GM18502 (cell line): ENCODE data around the gene CDH12.

Experiments used
- ATAC-seq: cut with Tn5 transposase; IDR thresholded peaks from one replicate; pipeline ENCODE4 v1.9.1; 2021; ENCODE audit warnings: mild to moderate bottlenecking; ENCODE audit not compliant: unreplicated experiment, poor library complexity

CDH12 gene

GRCh38 chr5:21882074-21882745, 970.9 kb downstream of the CDH12 start:
- ATAC-seq, result no peak

- no peak for ATAC-seq
Measured at GRCh38 chr5:21880164-21880563, 973.0 kb downstream of the CDH12 start.

GRCh38 chr5:21862986-21863385, 990.2 kb downstream of the CDH12 start:
- ATAC-seq, result no peak

- no peak for ATAC-seq
Measured at GRCh38 chr5:21858441-21858840, 994.7 kb downstream of the CDH12 start.

- no peak for ATAC-seq
Measured at GRCh38 chr5:21856987-21857386, 996.2 kb downstream of the CDH12 start.

GRCh38 chr5:21847300-21847699, 1005.8 kb downstream of the CDH12 start:
- no peak for ATAC-seq

- ATAC-seq, result no peak
Measured at GRCh38 chr5:21844960-21845359, 1008.2 kb downstream of the CDH12 start.

- no peak for ATAC-seq
Measured at GRCh38 chr5:21834863-21835262, 1018.3 kb downstream of the CDH12 start.

- peak; percentile 89 for ATAC-seq
Measured at GRCh38 chr5:21831145-21831787, 1021.9 kb downstream of the CDH12 start.

GRCh38 chr5:21826884-21827283, 1026.3 kb downstream of the CDH12 start:
- peak; percentile 41 for ATAC-seq

- ATAC-seq, result no peak
Measured at GRCh38 chr5:21823588-21823987, 1029.6 kb downstream of the CDH12 start.

GRCh38 chr5:21823076-21823574, 1030.0 kb downstream of the CDH12 start:
- no peak for ATAC-seq

- ATAC-seq, result no peak
Measured at GRCh38 chr5:21820527-21820926, 1032.6 kb downstream of the CDH12 start.

- no peak for ATAC-seq
Measured at GRCh38 chr5:21818370-21818720, 1034.8 kb downstream of the CDH12 start.

- ATAC-seq, result peak; percentile 59
Measured at GRCh38 chr5:21817668-21818369, 1035.3 kb downstream of the CDH12 start.

GRCh38 chr5:21810737-21811316, 1042.3 kb downstream of the CDH12 start:
- no peak for ATAC-seq

GRCh38 chr5:21809611-21810010, 1043.5 kb downstream of the CDH12 start:
- no peak for ATAC-seq

- ATAC-seq, result peak; percentile 51
Measured at GRCh38 chr5:21807953-21808352, 1045.2 kb downstream of the CDH12 start.

GRCh38 chr5:21806943-21807342, 1046.2 kb downstream of the CDH12 start:
- no peak for ATAC-seq

- ATAC-seq, result no peak
Measured at GRCh38 chr5:21806271-21806670, 1046.9 kb downstream of the CDH12 start.

- peak; percentile 42 for ATAC-seq
Measured at GRCh38 chr5:21802869-21803490, 1050.2 kb downstream of the CDH12 start.
